Vagina (tissue), 2 donors: Measurements from ENCODE around the gene SPECC1.

Experiments
- CTCF ChIP-seq, 3 experiments: fragments of 450-650 bp in 2 of 3; fragments of 200-600 bp in 1 of 3; sonication (generic) in 1 of 3; IDR thresholded peaks; one replicate each; pipeline ENCODE4 v1.5.1; 2017 to 2019; ENCODE audit warnings: antibody characterized with exemption in 3 of 3, mild to moderate bottlenecking in 2 of 3, moderate library complexity in 2 of 3
- POLR2A ChIP-seq, 2 donors: fragments of 450-650 bp; IDR thresholded peaks; one replicate each; pipeline ENCODE4 v1.6.1; 2017; ENCODE audit warnings: antibody characterized with exemption in 2 of 2, mild to moderate bottlenecking in 2 of 2, moderate library complexity in 2 of 2
- POLR2AphosphoS5 ChIP-seq, 2 donors: sonication (generic); formaldehyde crosslinking; IDR thresholded peaks; one replicate each; pipeline ENCODE4 v1.9.0; 2017; ENCODE audit warnings: antibody characterized with exemption in 2 of 2, mild to moderate bottlenecking in 2 of 2, low read depth in 1 of 2; ENCODE audit not compliant: insufficient read depth in 1 of 2

GRCh38 chr17:20153231-20153630, 144.1 kb downstream of the SPECC1 start:
- no peak for TF ChIP-seq POLR2AphosphoS5 (IDR thresholded peaks at IDR 0.05; ENCODE audit: insufficient read depth in 1 of 2, low read depth in 1 of 2)
- no peak for TF ChIP-seq CTCF (IDR thresholded peaks at IDR 0.05)
- TF ChIP-seq POLR2A (IDR thresholded peaks at IDR 0.05): no peak
